Measurements from ENCODE around the gene RAD51AP2. TPM values are rescaled to one million over a fixed set of nuclear protein-coding genes. Genes with fewer than 3 reads are reported as not detected.
A peak's percentile ranks its signal among the peaks of the same experiment; 100 is the strongest.

RAD51AP2 gene
- total and polyA plus RNA-seq, 2 donors from 2014 or later: not detected

DNA sequence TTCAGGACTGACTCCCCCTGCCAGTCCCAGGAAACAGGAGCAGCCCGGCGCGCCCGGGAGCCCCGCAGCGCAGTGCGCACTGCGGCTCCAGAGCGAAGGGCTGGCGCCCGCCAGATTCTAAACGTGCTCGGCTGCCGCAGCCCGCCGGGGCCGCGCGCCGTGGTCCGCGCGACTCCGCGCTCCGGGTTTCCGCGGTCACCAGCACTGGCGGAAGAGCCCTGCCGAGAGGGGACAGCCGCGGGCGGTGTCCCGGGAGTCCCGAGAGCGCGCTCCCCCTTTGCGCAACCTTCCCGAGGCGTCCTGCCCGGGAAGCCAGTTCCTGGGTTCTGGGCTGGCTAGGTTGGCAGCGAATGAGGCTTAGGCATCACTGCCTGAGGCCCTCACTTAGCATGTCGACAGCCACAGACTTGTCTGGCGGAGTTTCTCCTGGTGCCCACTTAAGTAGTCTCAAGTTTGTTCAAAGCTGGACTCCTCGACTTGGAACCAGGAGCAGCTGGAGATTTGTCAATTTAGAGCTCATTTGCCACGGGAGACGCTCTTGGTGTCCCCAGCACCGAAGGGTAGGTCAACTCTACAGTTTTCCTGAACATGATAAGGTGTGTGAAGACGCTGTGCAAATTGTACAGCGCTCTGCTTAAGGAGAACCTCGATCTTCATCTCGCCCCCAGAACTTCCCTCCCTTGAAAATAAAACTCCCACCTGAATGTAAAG lies 20.8 kb upstream of the RAD51AP2 start:
- peak overlapping the region; percentile 64 to 68 (median 67) for H3K4me3 ChIP-seq (ENCODE audit: low read length in 3 of 3)
- no peaks in the 10 kb centered on the region for H3K4me1 ChIP-seq (ENCODE audit: control insufficient read depth in 2 of 3, insufficient read depth in 2 of 3, low read depth in 1 of 3, low read length in 3 of 3)
- no peaks in the 10 kb centered on the region for H3K36me3 ChIP-seq (ENCODE audit: control insufficient read depth in 2 of 3, insufficient read depth in 3 of 3, low read length in 3 of 3)
- TF ChIP-seq, protein P1, sequence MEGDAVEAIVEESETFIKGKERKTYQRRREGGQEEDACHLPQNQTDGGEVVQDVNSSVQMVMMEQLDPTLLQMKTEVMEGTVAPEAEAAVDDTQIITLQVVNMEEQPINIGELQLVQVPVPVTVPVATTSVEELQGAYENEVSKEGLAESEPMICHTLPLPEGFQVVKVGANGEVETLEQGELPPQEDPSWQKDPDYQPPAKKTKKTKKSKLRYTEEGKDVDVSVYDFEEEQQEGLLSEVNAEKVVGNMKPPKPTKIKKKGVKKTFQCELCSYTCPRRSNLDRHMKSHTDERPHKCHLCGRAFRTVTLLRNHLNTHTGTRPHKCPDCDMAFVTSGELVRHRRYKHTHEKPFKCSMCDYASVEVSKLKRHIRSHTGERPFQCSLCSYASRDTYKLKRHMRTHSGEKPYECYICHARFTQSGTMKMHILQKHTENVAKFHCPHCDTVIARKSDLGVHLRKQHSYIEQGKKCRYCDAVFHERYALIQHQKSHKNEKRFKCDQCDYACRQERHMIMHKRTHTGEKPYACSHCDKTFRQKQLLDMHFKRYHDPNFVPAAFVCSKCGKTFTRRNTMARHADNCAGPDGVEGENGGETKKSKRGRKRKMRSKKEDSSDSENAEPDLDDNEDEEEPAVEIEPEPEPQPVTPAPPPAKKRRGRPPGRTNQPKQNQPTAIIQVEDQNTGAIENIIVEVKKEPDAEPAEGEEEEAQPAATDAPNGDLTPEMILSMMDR (IDR thresholded peaks at IDR 0.05; ENCODE audit: borderline replicate concordance, extremely low read depth, insufficient read depth): no peak
- peaks cover 20% of the 10 kb centered on the region for H3K27me3 ChIP-seq (ENCODE audit: control insufficient read depth, insufficient read depth, low read length)
- no peak for FAIRE-seq
- intact Hi-C loops (cut with DNase I): no loop called here
- H3K9me3 ChIP-seq (ENCODE audit: control insufficient read depth in 2 of 3, insufficient read depth in 1 of 3, low read length in 3 of 3): no peaks in the 10 kb centered on the region
- H3K9ac ChIP-seq (ENCODE audit: low read length in 3 of 3): peak overlapping the region in 1 of 3 donors; percentile 31
- H3K27ac ChIP-seq (ENCODE audit: low read depth in 2 of 2, low read length in 2 of 2): no peak overlapping the region
- peak; percentile 83 to 93 (median 86) for DNase-seq

DNA sequence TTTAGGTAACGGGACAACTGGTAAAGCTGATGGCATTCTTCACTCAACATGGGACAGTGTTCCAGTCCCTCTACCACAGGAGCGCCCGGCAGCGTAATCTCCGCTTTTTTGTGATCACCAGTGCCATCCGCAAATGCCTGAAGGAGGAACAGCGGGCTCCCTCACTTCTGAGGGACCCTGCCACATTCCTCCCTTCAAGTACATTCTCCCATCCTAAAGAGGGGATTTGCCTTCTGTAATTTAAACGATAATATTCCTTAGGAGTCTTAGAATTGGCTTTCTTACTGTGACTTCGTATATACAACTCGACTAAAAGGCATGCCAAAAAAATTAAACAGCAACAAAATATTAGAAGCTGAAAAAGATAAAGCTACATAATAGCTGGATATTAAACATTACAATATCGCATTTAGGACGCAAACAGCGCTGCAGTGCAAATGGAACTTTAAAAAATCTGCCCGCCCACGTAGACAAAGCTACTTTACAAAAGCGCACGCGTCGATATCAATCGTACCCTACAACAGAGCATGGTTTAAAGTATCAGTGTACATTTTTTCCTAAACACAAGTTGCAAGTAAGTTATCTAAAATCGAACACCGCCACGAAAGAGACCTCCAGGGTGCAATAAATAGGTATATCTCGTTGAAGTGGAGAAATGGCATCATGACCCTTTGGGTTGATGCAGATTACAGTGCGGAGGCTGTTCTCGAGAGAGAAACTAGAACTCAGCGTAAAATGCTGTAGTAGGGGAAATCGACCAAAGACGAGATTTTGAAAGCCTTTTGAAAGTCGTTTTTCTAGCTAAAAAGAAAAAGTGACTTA lies 20.0 kb upstream of the RAD51AP2 start:
- no peak for FAIRE-seq
- peaks cover 15% of the 10 kb centered on the region for H3K27me3 ChIP-seq (ENCODE audit: control insufficient read depth, insufficient read depth, low read length)
- DNase-seq: peak; percentile 20 to 84 (median 36)
- H3K9me3 ChIP-seq (ENCODE audit: control insufficient read depth in 2 of 3, insufficient read depth in 1 of 3, low read length in 3 of 3): no peaks in the 10 kb centered on the region
- no peak overlapping the region for H3K27ac ChIP-seq (ENCODE audit: low read depth in 2 of 2, low read length in 2 of 2)
- no peaks in the 10 kb centered on the region for H3K4me1 ChIP-seq (ENCODE audit: control insufficient read depth in 2 of 3, insufficient read depth in 2 of 3, low read depth in 1 of 3, low read length in 3 of 3)
- TF ChIP-seq, protein P1 (IDR thresholded peaks at IDR 0.05; ENCODE audit: borderline replicate concordance, extremely low read depth, insufficient read depth): no peak
- no peaks in the 10 kb centered on the region for H3K36me3 ChIP-seq (ENCODE audit: control insufficient read depth in 2 of 3, insufficient read depth in 3 of 3, low read length in 3 of 3)
- peak overlapping the region; percentile 64 to 68 (median 67) for H3K4me3 ChIP-seq (ENCODE audit: low read length in 3 of 3)
- peak overlapping the region in 2 of 3 donors; percentile 13 to 31 for H3K9ac ChIP-seq (ENCODE audit: low read length in 3 of 3)
- intact Hi-C loops (cut with DNase I): no loop called here

DNA sequence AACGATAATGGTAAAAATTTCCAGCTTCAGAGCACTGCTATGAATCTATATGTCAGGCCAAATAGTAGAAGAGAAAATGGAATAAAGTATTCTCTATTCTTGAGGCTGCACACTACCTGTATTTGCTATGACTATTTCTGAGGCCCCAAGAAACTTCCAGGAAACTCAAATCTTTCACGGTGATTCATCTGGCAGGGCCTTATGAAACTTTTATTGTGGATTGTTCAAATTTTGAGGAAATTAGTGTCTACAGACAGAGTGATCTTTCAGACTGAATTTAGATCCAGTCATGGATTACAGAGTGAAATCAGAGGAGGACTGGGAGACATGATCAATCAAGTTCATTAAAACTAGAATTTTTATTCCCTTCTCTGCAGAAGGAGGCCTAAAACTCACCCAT lies 18.2 kb upstream of the RAD51AP2 start:
- DNase-seq (no peak), FAIRE-seq (no peak)
- no peak overlapping the region for H3K27ac ChIP-seq (ENCODE audit: low read depth in 2 of 2, low read length in 2 of 2)
- H3K27me3 ChIP-seq (ENCODE audit: control insufficient read depth, insufficient read depth, low read length): peaks cover 6% of the 10 kb centered on the region
- no peaks in the 10 kb centered on the region for H3K9me3 ChIP-seq (ENCODE audit: control insufficient read depth in 2 of 3, insufficient read depth in 1 of 3, low read length in 3 of 3)
- TF ChIP-seq, protein P1 (IDR thresholded peaks at IDR 0.05; ENCODE audit: borderline replicate concordance, extremely low read depth, insufficient read depth): no peak
- H3K9ac ChIP-seq (ENCODE audit: low read length in 3 of 3): no peak overlapping the region
- intact Hi-C loops (cut with DNase I): no loop called here
- H3K4me1 ChIP-seq (ENCODE audit: control insufficient read depth in 2 of 3, insufficient read depth in 2 of 3, low read depth in 1 of 3, low read length in 3 of 3): no peaks in the 10 kb centered on the region
- H3K4me3 ChIP-seq (ENCODE audit: low read length in 3 of 3): no peak overlapping the region
- no peaks in the 10 kb centered on the region for H3K36me3 ChIP-seq (ENCODE audit: control insufficient read depth in 2 of 3, insufficient read depth in 3 of 3, low read length in 3 of 3)

Measured in kidney (tissue), 14 donors.